Muscle of back (tissue), 11 donors: ENCODE data around the gene SLC25A13. TPM values are rescaled to one million over a fixed set of nuclear protein-coding genes. Genes with fewer than 3 reads are reported as not detected.

Source experiments
- DNase-seq, 3 donors: peaks; one replicate each; pipeline versions ENCODE4 v3.0.0 to v3.0.0-alpha.2; 2013
- polyA plus RNA-seq, 10 donors: library from polyadenylated mRNA; unstranded; fragments of 120-200 nt; gene quantifications; one replicate each; pipeline ENCODE4 v1.2.1, GENCODE V29; 2013; ENCODE audit not compliant: insufficient read length in 10 of 10

SLC25A13 gene
- polyA plus RNA-seq, 10 donors: 9.4 to 15.2 (median 11.8) TPM

- no peak for DNase-seq
Measured at GRCh38 chr7:96243241-96243640, 78.7 kb downstream of the SLC25A13 start.

- DNase-seq: no peak
Measured at GRCh38 chr7:96241855-96242254, 80.0 kb downstream of the SLC25A13 start.

- no peak for DNase-seq
Measured at GRCh38 chr7:96238976-96239766, 82.7 kb downstream of the SLC25A13 start.

GRCh38 chr7:96238474-96238873, 83.4 kb downstream of the SLC25A13 start:
- no peak for DNase-seq

- DNase-seq: no peak
Measured at GRCh38 chr7:96237040-96237439, 84.9 kb downstream of the SLC25A13 start.

GRCh38 chr7:96236198-96237039, 85.5 kb downstream of the SLC25A13 start:
- DNase-seq: peak; percentile 54 to 78 (median 66)

- DNase-seq: no peak
Measured at GRCh38 chr7:96235281-96235680, 86.6 kb downstream of the SLC25A13 start.

GRCh38 chr7:96233528-96234154, 88.3 kb downstream of the SLC25A13 start:
- DNase-seq: no peak

GRCh38 chr7:96233084-96233483, 88.8 kb downstream of the SLC25A13 start:
- no peak for DNase-seq

- DNase-seq: no peak
Measured at GRCh38 chr7:96228760-96229159, 93.1 kb downstream of the SLC25A13 start.

- no peak for DNase-seq
Measured at GRCh38 chr7:96225251-96225650, 96.6 kb downstream of the SLC25A13 start.

- no peak for DNase-seq
Measured at GRCh38 chr7:96224685-96225084, 97.2 kb downstream of the SLC25A13 start.

- DNase-seq: no peak
Measured at GRCh38 chr7:96224073-96224472, 97.8 kb downstream of the SLC25A13 start.

GRCh38 chr7:96221888-96222287, 100.0 kb downstream of the SLC25A13 start:
- DNase-seq: no peak

- peak in 1 of 3 donors; percentile 11 for DNase-seq
Measured at GRCh38 chr7:96219378-96220130, 102.3 kb downstream of the SLC25A13 start.

GRCh38 chr7:96218664-96219243, 103.1 kb downstream of the SLC25A13 start:
- no peak for DNase-seq

- no peak for DNase-seq
Measured at GRCh38 chr7:96217147-96217546, 104.8 kb downstream of the SLC25A13 start.

GRCh38 chr7:96216373-96216772, 105.5 kb downstream of the SLC25A13 start:
- no peak for DNase-seq

GRCh38 chr7:96212474-96212873, 109.4 kb downstream of the SLC25A13 start:
- no peak for DNase-seq

- no peak for DNase-seq
Measured at GRCh38 chr7:96211954-96212353, 109.9 kb downstream of the SLC25A13 start.

- DNase-seq: no peak
Measured at GRCh38 chr7:96205665-96206064, 116.2 kb downstream of the SLC25A13 start.
